ENCODE results near the gene C20orf141. TPM values are rescaled to one million over a fixed set of nuclear protein-coding genes. Genes with fewer than 3 reads are reported as not detected.

Gene C20orf141
- total and polyA plus RNA-seq, 7 donors = 0.15 TPM; not detected in 6

- Histone ChIP-seq H3K4me1 (peaks cover 0 to 13% (median 8%) of the 10 kb centered on the region in 4 donors), H3K36me3 (no peaks in the 10 kb centered on the region), H3K4me3 (no peak overlapping the region), H3K27ac (no peak overlapping the region), H3K9me3 (no peaks in the 10 kb centered on the region), H3K27me3 (peaks cover 11 to 51% (median 30%) of the 10 kb centered on the region in 3 donors)
- no peak for TF ChIP-seq POLR2A (IDR thresholded peaks at IDR 0.05)
- TF ChIP-seq CTCF (IDR thresholded peaks at IDR 0.05) = no peak
- TF ChIP-seq POLR2AphosphoS5 (IDR thresholded peaks at IDR 0.05) = no peak
- TF ChIP-seq EP300 (IDR thresholded peaks at IDR 0.05) = no peak
- intact Hi-C loops (cut with DNase I) = no loop called here
- WGBS, 2 donors = 69 to 87% methylated on average over 24 of the region's 24 CpGs
- DNase-seq = no peak
Measured at GRCh38 chr20:2795451-2795850, 19.3 kb upstream of the C20orf141 start.

GRCh38 chr20:2796011-2796660 lies 18.7 kb upstream of the C20orf141 start:
- DNase-seq = no peak
- WGBS, 2 donors = 91 to 94% methylated on average over 20 of the region's 20 CpGs
- H3K9me3 ChIP-seq = no peaks in the 10 kb centered on the region
- H3K4me1 ChIP-seq = peaks cover 0 to 18% (median 12%) of the 10 kb centered on the region in 4 donors
- no peak overlapping the region for H3K4me3 ChIP-seq
- H3K27ac ChIP-seq = no peak overlapping the region
- TF ChIP-seq EP300 (IDR thresholded peaks at IDR 0.05) (no peak), POLR2A (IDR thresholded peaks at IDR 0.05) (no peak), CTCF (IDR thresholded peaks at IDR 0.05) (no peak), POLR2AphosphoS5 (IDR thresholded peaks at IDR 0.05) (no peak)
- peaks cover 18 to 58% (median 36%) of the 10 kb centered on the region in 3 donors for H3K27me3 ChIP-seq
- intact Hi-C loops (cut with DNase I) = no loop called here
- no peaks in the 10 kb centered on the region for H3K36me3 ChIP-seq

- Histone ChIP-seq H3K4me3 (no peak overlapping the region), H3K27ac (no peak overlapping the region), H3K4me1 (peaks cover 0 to 18% (median 12%) of the 10 kb centered on the region in 4 donors), H3K27me3 (peaks cover 22 to 67% (median 43%) of the 10 kb centered on the region in 3 donors), H3K36me3 (no peaks in the 10 kb centered on the region), H3K9me3 (no peaks in the 10 kb centered on the region)
- TF ChIP-seq CTCF (IDR thresholded peaks at IDR 0.05) (no peak), POLR2AphosphoS5 (IDR thresholded peaks at IDR 0.05) (no peak), POLR2A (IDR thresholded peaks at IDR 0.05) (no peak), EP300 (IDR thresholded peaks at IDR 0.05) (no peak)
- 76 to 82% methylated on average over 16 of the region's 16 CpGs for WGBS, 2 donors
- intact Hi-C loops (cut with DNase I) = no loop called here
- DNase-seq = no peak
Measured at GRCh38 chr20:2797136-2797983, 17.4 kb upstream of the C20orf141 start.

GRCh38 chr20:2798095-2798805 lies 16.5 kb upstream of the C20orf141 start:
- H3K27me3 ChIP-seq = peaks cover 22 to 76% (median 45%) of the 10 kb centered on the region in 3 donors
- no peak for DNase-seq
- intact Hi-C loops (cut with DNase I) = no loop called here
- TF ChIP-seq CTCF (IDR thresholded peaks at IDR 0.05) (no peak), POLR2A (IDR thresholded peaks at IDR 0.05) (no peak), EP300 (IDR thresholded peaks at IDR 0.05) (no peak), POLR2AphosphoS5 (IDR thresholded peaks at IDR 0.05) (no peak)
- H3K4me1 ChIP-seq = peaks cover 0 to 18% (median 12%) of the 10 kb centered on the region in 4 donors
- WGBS, 2 donors = 84 to 90% methylated on average over 19 of the region's 19 CpGs
- no peaks in the 10 kb centered on the region for H3K9me3 ChIP-seq
- H3K4me3 ChIP-seq = no peak overlapping the region
- H3K36me3 ChIP-seq = no peaks in the 10 kb centered on the region
- H3K27ac ChIP-seq = no peak overlapping the region
